Stimulated activated CD4-positive, alpha-beta T cell treated with anti-CD3 and anti-CD28 coated beads, Interleukin-4, amount 100 ng/mL, for 48 hours (primary cell): ENCODE measurements around the gene PRG2.
A peak's percentile ranks its signal among the peaks of the same experiment; 100 is the strongest.
"Not testable (repeated sequence)": the region's sequence is repeated elsewhere in the genome, so short reads cannot be mapped to it uniquely, and the experiment has no call there.

Source experiments
- DNase-seq, 2 donors: peaks; one replicate each; pipeline ENCODE4 v3.0.0-alpha.2; 2020; ENCODE audit warnings: low read depth in 2 of 2

PRG2 gene

DNA sequence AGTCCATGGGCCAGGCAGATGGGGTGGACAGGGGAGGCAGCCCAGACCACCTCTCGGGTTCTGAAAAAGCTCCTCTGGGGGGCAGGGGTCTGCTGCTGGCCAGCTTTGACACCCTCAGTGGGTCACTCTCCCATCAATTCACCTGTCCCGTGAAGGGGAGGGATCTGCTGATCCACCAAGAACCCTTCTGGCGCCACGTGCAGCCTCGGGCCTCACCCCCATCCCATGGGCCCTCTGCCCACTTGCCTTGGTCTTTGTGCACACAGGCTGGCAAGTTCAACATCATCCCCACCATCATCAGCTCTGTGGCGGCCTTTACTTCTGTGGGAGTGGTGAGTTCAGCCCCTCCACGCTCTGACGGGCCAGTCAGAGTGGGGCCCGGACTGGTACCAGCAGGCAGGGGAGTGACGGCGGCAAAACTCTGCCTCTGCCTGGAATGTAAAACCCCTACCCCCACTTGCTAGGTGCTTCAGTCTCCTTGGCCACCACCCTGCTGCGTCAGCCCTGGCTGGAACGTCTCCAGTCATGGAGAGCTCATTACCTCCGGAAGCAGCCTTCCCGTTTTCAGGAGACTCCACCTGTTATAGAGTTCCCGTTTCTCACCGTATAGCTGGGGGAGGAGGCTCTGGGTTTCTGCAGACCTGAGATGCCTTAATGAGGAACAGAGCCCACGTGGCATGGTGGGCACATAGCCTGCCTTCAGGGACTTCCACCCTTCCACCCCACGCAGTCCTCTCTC is 22.2 kb downstream of the PRG2 start:
- no peak for DNase-seq

DNA sequence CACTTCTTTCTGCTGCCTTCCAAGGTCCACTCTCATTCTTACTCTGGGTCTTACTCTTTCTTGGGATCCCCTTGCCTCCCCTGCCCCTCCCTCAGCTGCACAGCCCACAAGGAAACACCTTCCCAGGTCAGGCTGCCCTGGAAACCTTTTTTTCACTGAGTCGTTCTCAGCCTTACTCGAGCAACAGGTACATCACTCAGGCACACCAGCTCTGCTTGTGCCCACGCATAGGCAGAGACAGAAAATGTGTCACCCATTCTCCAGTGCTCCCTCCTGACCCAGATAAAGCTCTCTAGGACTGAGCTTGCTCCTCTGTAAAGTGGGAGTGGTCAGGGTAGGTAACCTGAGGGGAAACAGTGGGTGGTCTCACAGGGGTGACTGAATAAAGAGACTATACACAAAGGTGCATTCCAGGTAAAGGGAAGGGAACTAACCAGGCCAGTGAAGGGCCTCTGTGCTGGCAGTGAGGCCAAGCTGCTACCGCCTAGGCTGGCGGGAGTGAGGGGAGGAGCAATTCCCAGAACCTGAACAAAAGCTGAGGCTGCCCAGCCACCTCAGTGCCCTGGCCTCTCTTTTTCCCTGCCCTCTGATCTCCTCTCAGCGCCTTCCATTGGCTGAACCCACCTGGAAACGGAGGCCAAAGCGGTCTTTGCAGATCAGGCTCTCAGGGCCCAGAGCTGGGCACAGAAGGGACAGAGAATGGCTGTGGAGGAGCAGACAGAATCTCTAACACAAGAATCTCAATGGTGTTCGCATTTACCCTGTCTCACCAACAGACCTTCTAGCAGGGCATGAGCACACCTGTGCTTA is 25.4 kb downstream of the PRG2 start:
- no peak for DNase-seq

DNA sequence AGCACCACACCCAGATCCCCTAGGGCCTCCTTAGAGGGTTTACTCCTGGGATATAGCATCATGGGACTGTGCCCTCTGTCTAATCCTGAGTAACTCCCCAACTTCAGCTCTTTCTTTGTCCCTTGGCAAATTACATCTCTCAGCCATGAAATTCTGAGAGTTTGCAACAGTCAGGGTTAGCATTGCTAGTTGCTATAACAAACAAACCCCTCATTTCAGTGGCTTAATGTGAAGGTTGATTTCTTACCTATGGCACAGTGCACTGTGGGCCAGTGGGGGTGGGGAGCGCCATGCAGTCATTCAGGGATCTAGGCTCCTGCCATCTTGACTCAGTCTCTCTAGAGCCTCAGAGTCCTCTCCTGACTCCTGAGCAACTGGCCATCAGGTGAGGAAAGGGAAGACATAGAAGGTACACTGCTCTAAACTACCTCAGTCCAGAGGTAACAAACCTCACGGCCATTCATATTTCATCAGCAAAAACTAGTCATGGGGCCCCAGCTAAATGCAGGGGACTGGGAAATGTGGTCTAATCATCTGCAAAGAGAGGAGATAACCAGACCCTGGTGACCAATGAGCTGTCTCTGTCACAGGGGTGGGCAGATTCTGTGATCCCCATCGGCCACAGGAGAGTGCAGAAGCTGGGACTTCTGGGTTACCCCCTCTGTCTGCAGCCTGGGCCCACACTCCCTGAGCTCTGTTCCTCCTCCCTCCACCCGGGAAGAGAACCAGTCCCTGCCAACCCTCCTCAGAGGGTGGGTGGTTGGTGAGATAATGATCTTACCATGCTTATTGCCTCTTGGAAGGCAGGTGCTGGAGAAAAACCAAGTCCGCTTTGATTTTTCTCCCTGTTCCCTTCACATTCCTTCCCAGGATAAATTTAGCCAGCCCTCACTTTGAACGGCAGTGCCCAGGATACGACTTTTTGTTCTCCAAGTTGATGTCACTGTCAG is 27.0 kb downstream of the PRG2 start:
- no peak for DNase-seq

DNA sequence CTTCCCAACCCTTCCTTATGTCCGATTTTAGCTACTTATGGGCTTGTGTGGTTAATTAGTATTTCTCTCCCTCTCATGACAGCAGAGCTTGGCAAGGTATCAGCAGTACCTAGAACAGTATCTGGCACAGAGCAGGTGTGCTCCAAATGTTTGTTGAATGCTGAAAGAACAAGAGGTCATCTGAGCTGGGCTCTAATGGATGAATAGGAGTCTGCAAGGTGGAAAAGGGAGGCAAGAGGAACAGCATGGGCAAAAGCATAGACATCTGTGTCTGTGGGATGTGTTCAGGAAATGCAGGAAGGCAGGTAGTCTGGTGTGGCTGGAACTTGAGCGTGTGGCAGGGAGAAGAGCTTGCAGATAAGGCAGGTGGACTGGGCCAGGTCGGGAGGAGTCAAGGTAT is 28.5 kb downstream of the PRG2 start:
- DNase-seq: no peak

DNA sequence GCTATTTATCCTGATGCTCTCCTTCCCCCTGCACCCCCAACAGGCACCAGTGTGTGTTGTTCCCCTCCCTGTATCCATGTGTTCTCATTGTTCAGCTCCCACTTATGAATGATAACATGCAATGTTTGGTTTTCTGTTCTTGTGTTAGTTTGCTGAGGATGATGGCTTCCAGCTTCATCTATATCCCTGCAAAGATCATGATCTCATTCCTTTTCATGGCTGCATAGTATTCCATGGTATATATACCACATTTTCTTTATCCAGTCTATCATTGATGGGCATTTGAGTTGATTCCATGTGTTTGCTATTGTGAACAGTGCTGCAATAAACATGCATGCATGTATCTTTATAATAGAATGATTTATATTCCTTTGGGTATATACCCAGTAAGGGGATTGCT is 29.0 kb downstream of the PRG2 start:
- DNase-seq: not testable (repeated sequence)

DNA sequence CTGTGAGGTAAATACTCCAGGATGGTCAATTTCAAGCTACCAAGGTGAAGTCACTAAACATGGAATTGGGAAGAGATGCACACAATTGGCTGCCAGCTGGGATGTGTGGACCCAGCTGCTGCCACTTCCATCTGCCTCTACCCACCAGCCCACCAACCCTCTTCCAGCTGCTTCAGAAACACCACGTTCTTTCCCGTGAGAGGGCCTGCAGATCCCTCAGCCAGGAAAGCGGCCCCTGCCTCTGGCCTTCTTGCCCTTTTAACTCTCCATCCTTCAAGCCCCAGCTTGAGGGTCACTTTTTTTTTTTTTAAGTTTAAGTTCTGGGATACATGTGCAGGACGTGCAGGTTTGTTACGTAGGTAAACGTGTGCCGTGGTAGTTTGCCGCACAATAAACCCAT is 29.5 kb downstream of the PRG2 start:
- DNase-seq: no peak

DNA sequence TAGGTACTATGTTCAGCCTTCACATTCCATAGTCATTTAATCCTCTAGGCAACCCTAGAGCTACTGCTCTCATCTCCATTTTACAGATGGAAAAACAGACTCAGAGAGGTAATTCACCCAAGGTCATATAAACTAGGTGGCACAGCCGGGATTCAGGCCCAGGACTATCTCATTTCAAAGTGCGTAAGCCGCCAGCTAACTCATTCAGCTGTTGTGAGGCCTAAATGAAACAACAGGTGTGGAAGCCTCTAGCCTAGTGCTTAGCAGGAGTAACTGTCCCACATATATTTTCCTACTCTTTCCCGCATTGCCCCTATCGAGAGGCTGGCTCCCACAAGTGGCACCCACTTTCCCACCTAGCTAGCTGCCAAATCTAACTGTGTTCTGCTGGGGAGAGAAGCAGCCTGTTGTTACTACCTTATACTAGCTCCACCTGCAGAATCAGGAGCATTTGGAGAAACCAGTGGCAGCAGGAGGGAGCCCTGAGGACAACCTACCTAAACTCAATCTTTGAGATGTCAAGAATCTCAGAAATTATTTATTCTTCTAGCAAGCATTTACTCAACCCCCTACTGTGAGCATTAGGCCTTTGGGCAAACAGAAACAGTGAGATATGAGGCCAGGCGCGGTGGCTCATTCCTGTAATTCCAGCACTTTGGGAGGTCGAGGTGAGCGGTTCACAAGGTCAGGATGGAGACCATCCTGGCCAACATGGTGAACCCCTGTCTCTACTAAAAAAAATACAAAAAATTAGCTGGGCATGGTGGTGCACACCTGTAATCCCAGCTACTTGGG is 30.4 kb downstream of the PRG2 start:
- no peak for DNase-seq

DNA sequence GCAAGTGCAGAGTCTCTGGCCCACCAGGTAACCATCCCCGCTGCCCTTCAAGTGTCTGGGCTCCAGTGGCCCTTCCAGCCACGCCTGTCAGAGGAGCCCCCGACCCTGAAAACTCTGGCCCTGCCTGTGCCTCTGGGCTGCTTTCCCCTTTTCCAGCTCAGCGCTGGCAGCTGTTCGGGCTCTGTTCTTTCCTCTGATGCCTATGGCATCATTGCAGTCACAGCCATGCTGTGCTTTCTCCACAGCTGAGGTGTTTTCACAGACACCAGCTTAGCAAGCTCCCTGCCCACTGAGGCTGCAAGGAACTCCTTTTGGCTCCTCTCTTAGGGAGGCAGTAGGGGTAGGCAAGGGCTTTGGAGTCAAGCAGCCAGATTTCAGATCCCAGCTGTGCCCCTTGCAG is 31.1 kb downstream of the PRG2 start:
- DNase-seq: no peak

DNA sequence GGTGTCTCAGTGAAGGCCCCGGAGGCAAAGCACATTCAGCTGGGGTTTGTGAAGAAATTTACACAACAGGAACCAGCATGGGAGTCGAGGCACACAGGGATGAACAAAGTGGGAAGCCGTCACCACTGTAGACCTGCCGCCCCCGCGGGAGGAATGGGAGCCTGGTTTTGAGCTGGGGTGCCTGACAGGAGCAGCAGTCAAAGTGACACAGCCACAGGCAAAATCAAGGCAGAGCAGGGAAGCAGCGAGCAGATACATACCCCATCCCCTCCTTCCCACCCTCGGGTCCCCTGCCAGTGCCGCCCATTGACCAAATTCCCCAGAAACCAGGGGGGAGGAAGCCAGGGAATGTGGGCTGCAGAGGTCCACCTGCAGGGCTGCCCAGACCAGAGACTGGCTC is 31.5 kb downstream of the PRG2 start:
- DNase-seq: no peak

DNA sequence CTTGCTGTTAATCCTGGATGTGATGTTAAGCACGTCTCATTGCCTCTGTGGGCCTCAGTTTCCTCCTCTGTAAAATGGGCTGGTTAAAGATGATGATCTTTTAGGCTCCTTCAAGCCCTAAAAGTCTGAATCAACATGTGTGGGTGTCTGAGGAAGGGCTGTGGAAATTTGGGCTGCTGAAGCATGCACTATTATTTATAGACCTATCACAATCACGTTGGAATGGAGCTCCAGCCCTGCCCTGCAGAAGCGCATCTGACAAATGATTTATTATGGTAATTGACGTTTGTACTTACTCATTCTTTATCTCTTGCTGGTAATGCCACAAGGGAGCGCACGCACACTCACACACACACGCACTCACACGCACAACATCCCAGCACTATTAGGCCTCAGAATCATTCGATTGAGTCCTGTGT is 31.9 kb downstream of the PRG2 start:
- no peak for DNase-seq

DNA sequence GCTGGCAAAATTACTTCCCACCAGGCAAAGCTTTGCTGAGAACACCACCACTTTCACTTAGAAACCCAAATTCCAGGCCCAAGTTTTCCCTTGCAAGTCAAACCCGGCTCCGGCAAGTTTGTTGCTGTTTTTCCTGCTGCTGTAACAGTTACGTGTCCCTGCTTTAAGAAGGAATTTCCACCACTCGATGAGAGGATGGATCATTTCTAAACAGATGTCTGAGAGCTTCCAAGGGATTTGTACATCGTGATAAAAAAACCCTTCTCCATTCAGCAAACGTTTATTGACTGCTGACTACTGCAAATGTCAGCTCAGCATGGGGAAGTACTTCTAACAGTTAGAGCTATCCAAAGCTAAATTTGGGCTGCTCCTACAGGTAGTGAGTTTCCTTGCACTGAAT is 32.6 kb downstream of the PRG2 start:
- DNase-seq: no peak

DNA sequence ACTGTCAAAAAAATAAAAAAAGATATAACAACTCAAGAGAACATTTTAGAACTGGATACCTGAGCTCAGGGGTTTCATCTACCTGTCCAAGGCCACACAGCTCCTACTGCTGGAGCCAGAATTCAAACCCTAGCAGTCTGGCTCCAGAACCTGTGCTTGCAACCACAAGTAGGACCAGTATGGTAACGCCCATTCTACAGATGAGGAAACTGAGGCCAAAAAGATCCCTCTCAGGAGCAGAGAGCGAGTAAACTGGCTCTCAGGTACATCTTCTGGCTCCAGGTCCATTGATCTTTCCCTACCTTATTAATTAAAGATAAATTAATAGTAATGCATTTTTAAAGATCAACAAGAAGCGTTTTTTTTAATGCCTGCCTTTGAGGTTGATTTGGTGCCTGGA is 33.1 kb downstream of the PRG2 start:
- DNase-seq: no peak

DNA sequence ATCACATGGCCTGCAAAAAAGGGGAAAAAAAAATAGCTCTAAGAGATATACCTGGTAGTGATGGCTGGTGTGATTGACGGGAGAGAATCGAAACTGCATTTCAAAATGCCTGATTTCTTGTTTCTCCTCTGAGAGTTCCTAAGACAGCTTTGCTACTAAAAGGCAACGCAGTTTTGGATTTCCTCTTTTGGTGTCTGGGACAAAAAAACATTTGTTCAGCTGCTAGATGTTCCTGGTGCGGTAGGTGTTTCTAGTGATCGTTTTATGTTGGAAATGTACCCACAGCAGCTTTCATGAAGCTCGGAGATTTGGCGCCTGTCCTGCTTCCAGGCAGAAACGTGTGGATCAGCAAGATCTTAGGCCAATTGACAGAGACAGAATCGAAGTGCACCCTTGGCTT is 34.2 kb downstream of the PRG2 start:
- DNase-seq: no peak

DNA sequence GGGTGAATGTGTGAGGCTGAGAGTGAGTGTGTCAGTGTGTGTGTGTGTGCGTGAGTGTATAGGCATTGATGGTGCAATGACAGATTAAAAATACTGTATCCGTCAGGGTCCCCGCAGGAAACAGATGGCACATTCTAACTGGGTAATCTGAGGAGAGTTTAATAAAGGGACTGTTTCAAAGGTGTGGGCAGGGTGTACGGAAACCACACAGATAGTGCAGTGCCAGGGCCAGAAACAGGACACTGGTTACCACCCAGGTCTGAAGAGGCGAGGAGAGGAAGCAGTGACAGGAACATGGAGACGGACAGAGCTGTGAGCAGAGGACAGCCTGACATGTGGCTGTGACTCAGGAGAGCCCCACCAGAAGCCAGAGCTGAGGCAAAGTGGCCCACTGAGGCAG is 35.8 kb downstream of the PRG2 start:
- DNase-seq: no peak

DNA sequence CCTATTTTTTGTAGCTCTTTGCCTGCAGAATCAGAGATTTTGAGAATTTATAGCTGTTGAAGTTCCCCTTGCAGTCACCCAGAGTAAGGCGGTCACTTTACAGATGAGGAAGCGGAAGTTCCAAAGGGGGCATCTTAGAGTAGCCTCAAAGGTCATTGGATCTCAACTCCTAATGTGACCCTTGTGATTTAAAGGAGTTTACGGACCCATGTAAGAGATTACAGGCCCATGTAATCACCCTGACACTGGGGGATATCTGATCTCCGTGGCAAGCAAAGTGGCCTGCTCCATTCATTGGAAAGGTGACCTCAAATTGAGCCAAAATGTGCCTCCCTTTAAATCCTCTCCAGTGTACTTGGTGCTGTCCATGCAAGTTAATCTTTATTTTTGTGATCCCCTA is 36.6 kb downstream of the PRG2 start:
- no peak for DNase-seq

DNA sequence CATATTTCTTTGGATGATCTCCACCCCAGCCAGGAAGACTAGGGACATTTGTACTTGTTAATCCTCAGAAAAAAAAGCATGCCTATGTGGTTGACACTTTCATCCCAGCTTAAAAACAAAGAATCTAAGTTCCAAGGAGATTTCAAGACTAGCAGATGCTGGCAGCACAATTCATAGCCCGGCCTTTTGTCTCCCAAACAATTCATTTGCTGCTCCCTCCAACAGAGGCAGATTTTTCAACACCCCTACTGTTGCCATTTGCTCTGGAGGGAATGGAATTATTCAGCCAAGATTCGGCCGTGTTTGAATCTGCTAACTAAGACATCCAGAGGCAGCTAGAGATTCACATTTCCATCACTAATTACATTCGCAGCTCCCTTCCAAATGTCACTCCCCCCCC is 37.0 kb downstream of the PRG2 start:
- DNase-seq: no peak

DNA sequence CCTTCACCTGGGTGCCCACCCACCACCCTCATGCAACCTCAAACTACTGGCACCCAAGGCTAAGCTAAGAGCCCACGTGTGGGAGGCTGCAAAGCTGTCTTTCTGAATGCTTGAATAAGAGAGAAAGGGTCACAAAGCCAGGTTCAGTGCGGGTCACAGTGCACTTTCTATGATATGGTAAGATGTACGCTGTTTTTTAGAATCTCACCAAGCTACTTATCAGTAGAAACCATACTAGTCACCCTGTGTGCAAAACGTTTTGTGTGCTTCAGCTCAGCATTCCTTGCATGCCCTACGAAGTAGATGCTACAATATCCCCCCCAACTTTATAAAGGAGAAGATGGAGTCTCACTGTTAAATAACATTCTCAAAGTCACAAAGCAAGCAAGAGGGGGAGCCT is 37.4 kb downstream of the PRG2 start:
- DNase-seq: no peak

DNA sequence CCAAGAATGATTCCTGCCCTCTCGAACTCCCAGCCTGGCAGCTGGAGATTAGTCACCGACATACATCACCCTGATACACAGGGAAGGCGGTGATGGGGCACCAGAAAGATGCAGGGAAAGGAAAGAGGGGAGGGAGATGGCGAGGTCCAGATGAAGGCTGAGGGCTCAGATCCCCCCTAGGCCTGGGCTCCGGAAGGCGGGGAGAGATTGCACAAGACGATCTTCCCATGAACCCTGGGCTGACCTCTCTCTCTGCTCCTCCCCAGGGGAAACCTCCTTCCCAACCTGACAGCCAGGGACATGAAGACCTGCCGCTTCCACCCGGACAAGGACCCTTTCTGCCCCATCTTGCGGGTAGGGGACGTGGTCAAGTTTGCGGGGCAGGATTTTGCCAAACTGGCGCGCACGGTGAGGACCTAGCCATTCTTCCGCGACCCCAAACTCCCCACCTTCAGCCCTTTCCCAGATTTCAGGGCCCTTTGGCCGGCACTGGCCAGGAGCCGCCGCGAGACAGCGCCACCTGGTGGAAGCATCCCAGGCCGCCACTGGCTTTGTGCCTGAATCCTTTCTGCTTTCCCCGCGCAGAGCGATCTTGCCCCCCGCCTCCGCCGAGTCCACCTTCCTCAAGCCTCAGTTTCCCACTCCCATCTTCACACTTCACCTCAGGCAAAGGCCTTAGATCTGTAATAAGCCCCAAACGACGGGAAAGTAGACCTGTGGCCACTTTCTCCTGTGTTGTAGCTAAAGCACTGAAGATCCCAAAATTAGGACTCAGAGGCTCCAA is 40.8 kb downstream of the PRG2 start:
- peak; percentile 53 to 70 for DNase-seq

DNA sequence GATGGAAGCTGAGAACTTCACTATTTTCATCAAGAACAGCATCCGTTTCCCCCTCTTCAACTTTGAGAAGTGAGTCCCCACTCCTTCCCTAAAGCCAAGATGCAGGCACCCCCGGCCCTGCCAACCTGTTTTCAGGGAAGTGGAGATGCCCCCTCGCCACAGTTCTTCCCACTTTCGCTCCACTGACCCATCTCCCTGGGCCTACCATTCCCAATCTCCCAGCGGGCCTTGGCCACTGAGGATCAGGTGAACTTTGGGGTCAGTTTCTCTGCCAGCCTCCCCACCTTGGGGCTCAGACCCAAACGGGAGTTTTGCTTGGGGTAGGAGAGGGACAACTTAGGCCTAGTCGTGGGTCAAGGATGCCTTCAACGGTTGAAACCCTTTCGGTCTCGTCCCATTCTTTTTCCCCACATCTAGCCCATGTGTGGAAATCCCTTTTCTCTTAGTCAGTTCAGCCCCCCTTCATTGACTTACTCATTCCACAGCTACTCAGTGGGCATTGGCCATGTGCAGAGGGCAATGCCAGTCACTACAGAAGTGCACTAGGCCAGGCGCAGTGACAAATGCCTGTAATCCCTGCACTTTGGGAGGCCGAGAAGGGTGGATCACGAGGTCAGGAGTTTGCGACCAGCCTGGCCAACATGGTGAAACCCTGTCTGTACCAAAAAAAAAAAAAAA is 41.7 kb downstream of the PRG2 start:
- DNase-seq: no peak

DNA sequence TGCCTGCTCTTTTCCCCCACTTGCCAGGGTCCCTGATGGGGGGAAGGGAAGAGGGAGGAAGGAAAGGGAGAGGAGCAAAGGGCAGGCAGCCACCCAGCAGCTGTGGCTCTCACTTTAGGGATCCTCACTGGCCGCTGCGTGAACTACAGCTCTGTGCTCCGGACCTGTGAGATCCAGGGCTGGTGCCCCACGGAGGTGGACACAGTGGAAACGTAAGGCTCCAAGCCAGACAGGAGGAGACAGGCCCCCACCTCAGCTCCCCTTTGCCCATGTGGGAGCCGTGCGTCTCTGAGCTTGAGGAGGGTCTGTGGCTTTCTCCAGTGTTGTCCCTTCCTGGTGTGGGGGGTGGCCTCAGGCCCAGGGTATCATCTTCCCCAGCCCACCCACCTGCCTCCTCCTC is 42.4 kb downstream of the PRG2 start:
- no peak for DNase-seq
